Stimulated activated CD4-positive, alpha-beta T cell treated with anti-CD3 and anti-CD28 coated beads, Interleukin-12 subunit alpha, Interleukin-12 subunit beta, amount 100 ng/mL, for 24 hours (primary cell): Measurements from ENCODE around the gene XIAP.

Source experiments
- DNase-seq, 2 experiments: peaks; one replicate each; pipeline ENCODE4 v3.0.0-alpha.2; 2020; ENCODE audit warnings: low read depth in 2 of 2

The XIAP gene

GRCh38 chrX:123959281-123960063, 99.6 kb downstream of the XIAP start:
- DNase-seq = peak in 1 of 2 experiments; percentile 3

DNA sequence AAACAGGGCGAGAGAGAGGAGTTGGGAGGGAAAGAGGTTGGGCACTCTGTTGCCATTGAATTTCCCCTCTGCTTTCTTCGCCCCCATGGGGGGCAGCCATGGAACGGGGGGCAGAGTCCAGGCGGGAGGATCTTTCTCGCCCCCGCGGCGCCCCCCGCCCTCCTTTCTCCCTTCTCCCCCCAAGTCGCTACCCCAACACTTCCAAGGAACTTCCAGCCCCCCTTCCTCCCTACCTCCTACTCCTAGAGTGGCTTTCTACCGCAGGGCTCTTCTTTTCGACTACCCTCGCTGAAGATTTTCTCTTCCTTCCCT, 101.1 kb downstream of the XIAP start:
- DNase-seq = no peak

DNA sequence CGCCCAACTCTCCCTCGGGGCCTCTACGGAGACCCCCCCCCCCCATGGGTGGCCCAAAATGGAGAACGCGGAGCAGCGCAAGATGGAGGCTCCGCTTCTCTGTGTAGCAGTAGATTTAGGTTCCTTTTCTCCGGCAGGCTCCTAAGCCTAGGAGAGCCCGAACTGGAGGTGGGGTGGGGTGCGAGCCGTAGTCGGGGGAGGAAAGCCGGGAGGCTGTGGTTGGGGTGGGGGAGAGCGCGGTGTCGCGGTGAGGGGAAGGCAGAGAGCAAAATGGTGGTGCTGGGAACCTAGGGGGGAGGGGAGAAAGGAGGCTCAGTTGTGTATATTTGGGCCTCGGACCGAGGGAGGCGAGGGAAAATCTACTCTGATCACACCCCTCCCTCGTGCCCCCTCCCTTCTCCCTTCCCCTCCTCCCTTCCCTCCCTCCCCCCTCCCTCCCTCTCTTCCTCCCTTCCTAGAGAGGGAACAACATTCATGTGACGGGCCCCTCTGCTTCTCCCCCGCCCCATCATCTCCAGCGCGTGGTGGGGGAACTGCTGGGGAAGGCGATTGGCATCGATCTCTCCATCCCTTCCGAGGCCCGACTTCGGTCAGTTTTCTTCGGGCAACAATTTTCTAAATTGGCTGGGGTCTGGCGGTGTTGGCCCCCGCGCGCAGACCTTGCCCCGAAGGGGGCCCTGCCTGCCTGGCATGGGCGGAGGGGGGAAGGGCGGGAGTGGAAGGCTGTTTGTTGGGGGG, 101.6 kb downstream of the XIAP start, which contains the start of gene STAG2:
STAG2 (plus strand) TSS at position 439 of the 738 bp plus-strand sequence. CDS start 60,922 bp downstream, outside the sequence.
- DNase-seq = peak; percentile 26 to 44

DNA sequence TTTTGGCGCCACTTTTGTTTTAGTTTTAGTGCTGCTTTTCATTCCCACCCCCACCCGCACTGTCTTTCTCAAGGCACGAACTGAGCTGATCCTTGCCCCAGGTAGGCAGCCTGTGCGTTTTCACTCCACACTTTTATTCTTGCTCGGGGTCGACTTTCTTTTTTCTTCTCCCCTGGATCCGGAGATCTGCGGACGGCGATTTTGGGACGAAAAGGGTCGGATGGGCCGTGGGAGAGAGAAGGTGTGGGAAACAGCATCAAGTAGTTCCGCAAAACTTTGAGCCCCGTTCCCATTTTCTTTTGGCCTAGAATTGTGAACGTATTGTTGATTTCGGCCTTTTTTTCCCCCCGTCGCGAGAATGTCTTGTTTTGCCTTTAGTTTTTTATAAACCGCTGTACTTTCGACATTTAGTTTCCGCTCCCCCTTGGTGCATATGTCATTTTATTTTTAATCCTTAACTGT, 102.2 kb downstream of the XIAP start:
- no peak for DNase-seq

DNA sequence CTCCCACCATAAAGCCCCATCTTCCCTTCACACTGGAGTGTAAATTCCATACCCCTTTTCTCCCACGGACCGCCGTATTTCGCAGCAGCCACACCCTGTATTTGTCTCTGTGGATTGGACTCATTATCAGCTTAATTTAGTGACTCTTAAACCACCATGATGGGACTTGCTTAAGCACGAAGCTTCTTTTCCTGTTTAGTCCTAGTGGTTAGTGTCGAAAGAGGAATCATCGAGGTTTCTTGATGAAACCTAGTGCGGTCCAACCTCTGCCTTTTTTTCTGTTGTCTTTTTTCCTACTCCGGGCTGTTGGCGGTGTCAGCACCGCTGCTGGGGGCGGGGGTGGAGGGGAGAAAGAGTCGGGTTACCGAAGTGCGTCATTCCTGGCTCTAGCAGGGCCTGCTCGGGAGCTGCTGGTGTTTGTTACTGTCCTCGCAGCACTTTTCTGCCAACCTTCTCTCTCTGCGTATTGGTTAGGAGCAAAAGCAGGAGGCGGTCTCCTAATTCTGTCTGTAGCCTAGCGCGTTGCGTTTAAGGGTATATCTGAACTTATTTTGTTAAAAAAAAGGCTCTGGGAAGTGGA, 103.0 kb downstream of the XIAP start:
- DNase-seq = peak; percentile 62 to 72
